ENCODE data around the gene CLCA4. TPM values are rescaled to one million over a fixed set of nuclear protein-coding genes. Genes with fewer than 3 reads are reported as not detected.

CLCA4 gene
- total and polyA plus RNA-seq, 9 of the 15 experiments (the other 6 are each of a cell fraction or from before 2014, with no cell fraction given), result not detected

DNA sequence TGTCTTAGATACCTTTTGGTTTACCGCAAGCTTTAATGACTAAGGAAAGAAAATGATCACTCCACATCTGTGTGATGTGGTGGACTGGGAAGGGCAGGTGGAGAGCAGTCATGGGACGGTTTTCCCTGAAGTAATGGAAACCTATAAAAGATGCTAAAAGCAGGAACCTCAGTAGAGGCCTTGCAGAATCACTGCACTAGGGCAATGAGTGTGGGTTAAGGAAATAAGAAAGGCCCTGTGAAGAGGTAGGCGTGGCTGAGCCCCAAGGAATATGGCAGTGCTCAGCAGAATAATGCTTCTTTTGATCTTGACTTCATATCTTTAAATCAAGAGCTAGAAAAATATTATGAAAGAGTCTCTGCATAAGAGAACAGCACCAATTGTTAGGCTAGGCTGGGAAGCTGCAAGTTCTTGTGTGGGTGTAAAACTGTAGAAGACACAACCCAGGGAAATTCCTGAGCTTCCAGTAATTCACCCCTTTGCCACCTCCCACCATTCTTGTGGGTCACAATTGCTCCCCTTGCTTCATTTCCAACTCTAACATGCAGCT lies 49.9 kb downstream of the CLCA4 start (continued):
- TF ChIP-seq, protein P1, sequence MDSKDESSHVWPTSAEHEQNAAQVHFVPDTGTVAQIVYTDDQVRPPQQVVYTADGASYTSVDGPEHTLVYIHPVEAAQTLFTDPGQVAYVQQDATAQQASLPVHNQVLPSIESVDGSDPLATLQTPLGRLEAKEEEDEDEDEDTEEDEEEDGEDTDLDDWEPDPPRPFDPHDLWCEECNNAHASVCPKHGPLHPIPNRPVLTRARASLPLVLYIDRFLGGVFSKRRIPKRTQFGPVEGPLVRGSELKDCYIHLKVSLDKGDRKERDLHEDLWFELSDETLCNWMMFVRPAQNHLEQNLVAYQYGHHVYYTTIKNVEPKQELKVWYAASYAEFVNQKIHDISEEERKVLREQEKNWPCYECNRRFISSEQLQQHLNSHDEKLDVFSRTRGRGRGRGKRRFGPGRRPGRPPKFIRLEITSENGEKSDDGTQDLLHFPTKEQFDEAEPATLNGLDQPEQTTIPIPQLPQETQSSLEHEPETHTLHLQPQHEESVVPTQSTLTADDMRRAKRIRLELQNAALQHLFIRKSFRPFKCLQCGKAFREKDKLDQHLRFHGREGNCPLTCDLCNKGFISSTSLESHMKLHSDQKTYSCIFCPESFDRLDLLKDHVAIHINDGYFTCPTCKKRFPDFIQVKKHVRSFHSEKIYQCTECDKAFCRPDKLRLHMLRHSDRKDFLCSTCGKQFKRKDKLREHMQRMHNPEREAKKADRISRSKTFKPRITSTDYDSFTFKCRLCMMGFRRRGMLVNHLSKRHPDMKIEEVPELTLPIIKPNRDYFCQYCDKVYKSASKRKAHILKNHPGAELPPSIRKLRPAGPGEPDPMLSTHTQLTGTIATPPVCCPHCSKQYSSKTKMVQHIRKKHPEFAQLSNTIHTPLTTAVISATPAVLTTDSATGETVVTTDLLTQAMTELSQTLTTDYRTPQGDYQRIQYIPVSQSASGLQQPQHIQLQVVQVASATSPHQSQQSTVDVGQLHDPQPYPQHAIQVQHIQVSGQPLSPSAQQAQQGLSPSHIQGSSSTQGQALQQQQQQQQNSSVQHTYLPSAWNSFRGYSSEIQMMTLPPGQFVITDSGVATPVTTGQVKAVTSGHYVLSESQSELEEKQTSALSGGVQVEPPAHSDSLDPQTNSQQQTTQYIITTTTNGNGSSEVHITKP (IDR thresholded peaks at IDR 0.05; ENCODE audit: partially characterized antibody), result no peak
- TF ChIP-seq RBM15 (IDR thresholded peaks at IDR 0.05; ENCODE audit: insufficient read depth, low read length) (no peak), ZNF41 (CRISPR knock-in tag; conservative IDR thresholded peaks at IDR 0.05) (no peak), ZNF165 (CRISPR knock-in tag; IDR thresholded peaks at IDR 0.05; ENCODE audit: borderline replicate concordance) (no peak), ATF1 (CRISPR knock-in tag; IDR thresholded peaks at IDR 0.05) (no peak), ATF1 (tag; IDR thresholded peaks at IDR 0.05) (no peak), PTRF (tag; IDR thresholded peaks at IDR 0.05) (no peak), MYBL2 (IDR thresholded peaks at IDR 0.05; ENCODE audit: low read depth) (no peak), MYBL2 (CRISPR knock-in tag; IDR thresholded peaks at IDR 0.05; ENCODE audit: borderline replicate concordance) (no peak), NR1H2 (CRISPR knock-in tag; IDR thresholded peaks at IDR 0.05) (no peak)
- TF ChIP-seq, protein P2, sequence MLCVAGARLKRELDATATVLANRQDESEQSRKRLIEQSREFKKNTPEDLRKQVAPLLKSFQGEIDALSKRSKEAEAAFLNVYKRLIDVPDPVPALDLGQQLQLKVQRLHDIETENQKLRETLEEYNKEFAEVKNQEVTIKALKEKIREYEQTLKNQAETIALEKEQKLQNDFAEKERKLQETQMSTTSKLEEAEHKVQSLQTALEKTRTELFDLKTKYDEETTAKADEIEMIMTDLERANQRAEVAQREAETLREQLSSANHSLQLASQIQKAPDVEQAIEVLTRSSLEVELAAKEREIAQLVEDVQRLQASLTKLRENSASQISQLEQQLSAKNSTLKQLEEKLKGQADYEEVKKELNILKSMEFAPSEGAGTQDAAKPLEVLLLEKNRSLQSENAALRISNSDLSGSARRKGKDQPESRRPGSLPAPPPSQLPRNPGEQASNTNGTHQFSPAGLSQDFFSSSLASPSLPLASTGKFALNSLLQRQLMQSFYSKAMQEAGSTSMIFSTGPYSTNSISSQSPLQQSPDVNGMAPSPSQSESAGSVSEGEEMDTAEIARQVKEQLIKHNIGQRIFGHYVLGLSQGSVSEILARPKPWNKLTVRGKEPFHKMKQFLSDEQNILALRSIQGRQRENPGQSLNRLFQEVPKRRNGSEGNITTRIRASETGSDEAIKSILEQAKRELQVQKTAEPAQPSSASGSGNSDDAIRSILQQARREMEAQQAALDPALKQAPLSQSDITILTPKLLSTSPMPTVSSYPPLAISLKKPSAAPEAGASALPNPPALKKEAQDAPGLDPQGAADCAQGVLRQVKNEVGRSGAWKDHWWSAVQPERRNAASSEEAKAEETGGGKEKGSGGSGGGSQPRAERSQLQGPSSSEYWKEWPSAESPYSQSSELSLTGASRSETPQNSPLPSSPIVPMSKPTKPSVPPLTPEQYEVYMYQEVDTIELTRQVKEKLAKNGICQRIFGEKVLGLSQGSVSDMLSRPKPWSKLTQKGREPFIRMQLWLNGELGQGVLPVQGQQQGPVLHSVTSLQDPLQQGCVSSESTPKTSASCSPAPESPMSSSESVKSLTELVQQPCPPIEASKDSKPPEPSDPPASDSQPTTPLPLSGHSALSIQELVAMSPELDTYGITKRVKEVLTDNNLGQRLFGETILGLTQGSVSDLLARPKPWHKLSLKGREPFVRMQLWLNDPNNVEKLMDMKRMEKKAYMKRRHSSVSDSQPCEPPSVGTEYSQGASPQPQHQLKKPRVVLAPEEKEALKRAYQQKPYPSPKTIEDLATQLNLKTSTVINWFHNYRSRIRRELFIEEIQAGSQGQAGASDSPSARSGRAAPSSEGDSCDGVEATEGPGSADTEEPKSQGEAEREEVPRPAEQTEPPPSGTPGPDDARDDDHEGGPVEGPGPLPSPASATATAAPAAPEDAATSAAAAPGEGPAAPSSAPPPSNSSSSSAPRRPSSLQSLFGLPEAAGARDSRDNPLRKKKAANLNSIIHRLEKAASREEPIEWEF (CRISPR knock-in tag; IDR thresholded peaks at IDR 0.05), result no peak
- TF ChIP-seq, protein P3, sequence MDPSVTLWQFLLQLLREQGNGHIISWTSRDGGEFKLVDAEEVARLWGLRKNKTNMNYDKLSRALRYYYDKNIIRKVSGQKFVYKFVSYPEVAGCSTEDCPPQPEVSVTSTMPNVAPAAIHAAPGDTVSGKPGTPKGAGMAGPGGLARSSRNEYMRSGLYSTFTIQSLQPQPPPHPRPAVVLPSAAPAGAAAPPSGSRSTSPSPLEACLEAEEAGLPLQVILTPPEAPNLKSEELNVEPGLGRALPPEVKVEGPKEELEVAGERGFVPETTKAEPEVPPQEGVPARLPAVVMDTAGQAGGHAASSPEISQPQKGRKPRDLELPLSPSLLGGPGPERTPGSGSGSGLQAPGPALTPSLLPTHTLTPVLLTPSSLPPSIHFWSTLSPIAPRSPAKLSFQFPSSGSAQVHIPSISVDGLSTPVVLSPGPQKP (CRISPR knock-in tag; IDR thresholded peaks at IDR 0.05), result no peak
- TF ChIP-seq, protein P4, sequence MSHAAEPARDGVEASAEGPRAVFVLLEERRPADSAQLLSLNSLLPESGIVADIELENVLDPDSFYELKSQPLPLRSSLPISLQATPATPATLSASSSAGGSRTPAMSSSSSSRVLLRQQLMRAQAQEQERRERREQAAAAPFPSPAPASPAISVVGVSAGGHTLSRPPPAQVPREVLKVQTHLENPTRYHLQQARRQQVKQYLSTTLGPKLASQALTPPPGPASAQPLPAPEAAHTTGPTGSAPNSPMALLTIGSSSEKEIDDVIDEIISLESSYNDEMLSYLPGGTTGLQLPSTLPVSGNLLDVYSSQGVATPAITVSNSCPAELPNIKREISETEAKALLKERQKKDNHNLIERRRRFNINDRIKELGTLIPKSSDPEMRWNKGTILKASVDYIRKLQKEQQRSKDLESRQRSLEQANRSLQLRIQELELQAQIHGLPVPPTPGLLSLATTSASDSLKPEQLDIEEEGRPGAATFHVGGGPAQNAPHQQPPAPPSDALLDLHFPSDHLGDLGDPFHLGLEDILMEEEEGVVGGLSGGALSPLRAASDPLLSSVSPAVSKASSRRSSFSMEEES (CRISPR knock-in tag; IDR thresholded peaks at IDR 0.05), result no peak

Data from K562 (cell line).